ENCODE data around the gene INTS2. TPM values are rescaled to one million over a fixed set of nuclear protein-coding genes. Genes with fewer than 3 reads are reported as not detected.
"Not testable (repeated sequence)": the region's sequence is repeated elsewhere in the genome, so short reads cannot be mapped to it uniquely, and the experiment has no call there.

INTS2 gene
- total RNA-seq, 2 experiments from 2014 or later, result 23.4 to 27.9 TPM

GRCh38 chr17:61869138-61869537 is 58.6 kb downstream of the INTS2 start:
- intact Hi-C loops (cut with DNase I, micrococcal nuclease), result no loop called here
- Mint-ChIP-seq H3K4me3 (no peak overlapping the region), H3K4me1 (peaks cover 7% of the 10 kb centered on the region), H3K9me3 (ENCODE audit: low read depth) (no peaks in the 10 kb centered on the region), H3K27ac (no peak overlapping the region), H3K36me3 (ENCODE audit: low read depth) (peaks cover 21% of the 10 kb centered on the region), H3K27me3 (no peaks in the 10 kb centered on the region)
- ChIA-PET POLR2A (no interaction called here), CTCF (interaction anchor here (0.7 kb wide), 1 partner anchor 18 kb away, joined by 4 read pairs; no protein-coding TSS in a partner anchor)
- no peak for ATAC-seq
- no peak for DNase-seq

GRCh38 chr17:61868074-61868473 is 59.7 kb downstream of the INTS2 start:
- no peaks in the 10 kb centered on the region for H3K27me3 Mint-ChIP-seq
- peaks cover 15% of the 10 kb centered on the region for H3K36me3 Mint-ChIP-seq (ENCODE audit: low read depth)
- peaks cover 9% of the 10 kb centered on the region for H3K4me1 Mint-ChIP-seq
- no peak overlapping the region for H3K4me3 Mint-ChIP-seq
- ATAC-seq, result no peak
- CTCF ChIA-PET, result no interaction called here
- no peak overlapping the region for H3K27ac Mint-ChIP-seq
- no peaks in the 10 kb centered on the region for H3K9me3 Mint-ChIP-seq (ENCODE audit: low read depth)
- POLR2A ChIA-PET, result no interaction called here
- intact Hi-C loops (cut with DNase I, micrococcal nuclease), result no loop called here
- DNase-seq, result no peak

GRCh38 chr17:61867033-61867432 is 60.7 kb downstream of the INTS2 start:
- intact Hi-C loops (cut with DNase I, micrococcal nuclease), result no loop called here

GRCh38 chr17:61863801-61864126 is 64.0 kb downstream of the INTS2 start:
- Mint-ChIP-seq H3K27ac (peak overlapping the region; percentile 91), H3K9me3 (ENCODE audit: low read depth) (no peaks in the 10 kb centered on the region), H3K4me3 (peak overlapping the region; percentile 96), H3K4me1 (peaks cover 26% of the 10 kb centered on the region), H3K27me3 (no peaks in the 10 kb centered on the region), H3K36me3 (ENCODE audit: low read depth) (peaks cover 12% of the 10 kb centered on the region)
- ChIA-PET POLR2A (interaction anchor here (0.6 to 2.2 kb wide), 4 partner anchors 12 to 426 kb away, joined by 3 to 9 read pairs (median 5); no protein-coding TSS in a partner anchor), CTCF (interaction anchor here (0.6 to 2.6 kb wide), 4 partner anchors 13 to 246 kb away, joined by 3 to 12 read pairs (median 5); no protein-coding TSS in a partner anchor)
- DNase-seq (no peak), ATAC-seq (peak; percentile 10)
- intact Hi-C loops (cut with DNase I, micrococcal nuclease), result loop anchor here (1.0 to 2.0 kb wide), 5 partner anchors 63 to 246 kb away; partner anchors contain the start of genes INTS2 (in 2 of the 2) and MED13 (in 1 of the 2)

More at GRCh38 chr17:61867033-61867432, 60.7 kb downstream of the INTS2 start:
- Mint-ChIP-seq H3K36me3 (ENCODE audit: low read depth) (peaks cover 13% of the 10 kb centered on the region), H3K4me3 (no peak overlapping the region), H3K27ac (no peak overlapping the region), H3K9me3 (ENCODE audit: low read depth) (no peaks in the 10 kb centered on the region), H3K27me3 (no peaks in the 10 kb centered on the region), H3K4me1 (peaks cover 16% of the 10 kb centered on the region)
- no peak for ATAC-seq
- no peak for DNase-seq
- ChIA-PET CTCF (interaction anchor here (0.8 kb wide), 1 partner anchor 8 kb away, joined by 3 read pairs; no protein-coding TSS in a partner anchor), POLR2A (no interaction called here)

- Mint-ChIP-seq H3K36me3 (ENCODE audit: low read depth) (peaks cover 12% of the 10 kb centered on the region), H3K4me3 (peak within 1 kb of the TSS; percentile 96), H3K9me3 (ENCODE audit: low read depth) (no peaks in the 10 kb centered on the region), H3K27me3 (no peaks in the 10 kb centered on the region), H3K4me1 (peaks cover 26% of the 10 kb centered on the region), H3K27ac (peak within 1 kb of the TSS; percentile 91)
- ATAC-seq (peak; percentile 97), DNase-seq (peak; percentile 95)
- intact Hi-C loops (cut with DNase I, micrococcal nuclease), result loop anchor here (1.0 to 2.0 kb wide), 5 partner anchors 64 to 246 kb away; partner anchors contain the start of genes INTS2 (in 2 of the 2) and MED13 (in 1 of the 2)
- ChIA-PET POLR2A (interaction anchor here (0.6 to 2.2 kb wide), 7 partner anchors 10 to 1264 kb away, joined by 3 to 9 read pairs (median 3); no protein-coding TSS in a partner anchor), CTCF (interaction anchor here (0.5 to 2.6 kb wide), 8 partner anchors 7 to 718 kb away, joined by 3 to 12 read pairs (median 4); no protein-coding TSS in a partner anchor)
Measured at GRCh38 chr17:61862975-61863800, 64.6 kb downstream of the INTS2 start, which contains the start of gene BRIP1. Gene BRIP1, minus strand, starts transcription at chr17:61863528. Its CDS starts 1,989 bp downstream, at chr17:61861539.

GRCh38 chr17:61862105-61862574 is 65.6 kb downstream of the INTS2 start:
- peaks cover 26% of the 10 kb centered on the region for H3K4me1 Mint-ChIP-seq
- peak overlapping the region; percentile 91 for H3K27ac Mint-ChIP-seq
- ChIA-PET POLR2A (interaction anchor here (0.6 to 2.2 kb wide), 2 partner anchors 87 to 204 kb away, joined by 3 to 6 read pairs; no protein-coding TSS in a partner anchor), CTCF (interaction anchor here (0.5 to 2.6 kb wide), 5 partner anchors 8 to 717 kb away, joined by 3 to 12 read pairs (median 5); no protein-coding TSS in a partner anchor)
- H3K4me3 Mint-ChIP-seq, result peak overlapping the region; percentile 96
- H3K9me3 Mint-ChIP-seq (ENCODE audit: low read depth), result no peaks in the 10 kb centered on the region
- no peaks in the 10 kb centered on the region for H3K27me3 Mint-ChIP-seq
- ATAC-seq (no peak), DNase-seq (no peak)
- intact Hi-C loops (cut with DNase I, micrococcal nuclease), result loop anchor here in 1 of 2 experiments (2.0 kb wide), 2 partner anchors 65 to 203 kb away; partner anchors contain the start of genes INTS2 and MED13
- H3K36me3 Mint-ChIP-seq (ENCODE audit: low read depth), result peaks cover 15% of the 10 kb centered on the region

GRCh38 chr17:61860397-61860796 is 67.4 kb downstream of the INTS2 start:
- intact Hi-C loops (cut with DNase I, micrococcal nuclease); H3K27me3 Mint-ChIP-seq; H3K27ac Mint-ChIP-seq; DNase-seq; ATAC-seq; POLR2A ChIA-PET; H3K9me3 Mint-ChIP-seq (ENCODE audit: low read depth); H3K4me3 Mint-ChIP-seq: not testable (repeated sequence)
- H3K4me1 Mint-ChIP-seq, result peaks cover 26% of the 10 kb centered on the region
- CTCF ChIA-PET, result interaction anchor here (0.6 to 1.0 kb wide), 2 partner anchors 24 to 619 kb away, joined by 3 read pairs; no protein-coding TSS in a partner anchor
- peaks cover 19% of the 10 kb centered on the region for H3K36me3 Mint-ChIP-seq (ENCODE audit: low read depth)

GRCh38 chr17:61856035-61856434 is 71.7 kb downstream of the INTS2 start:
- no peak for ATAC-seq

GRCh38 chr17:61852857-61853256 is 74.9 kb downstream of the INTS2 start:
- no peaks in the 10 kb centered on the region for H3K9me3 Mint-ChIP-seq (ENCODE audit: low read depth)
- DNase-seq (no peak), ATAC-seq (no peak)
- H3K27ac Mint-ChIP-seq, result no peak overlapping the region
- ChIA-PET CTCF (no interaction called here), POLR2A (no interaction called here)
- H3K36me3 Mint-ChIP-seq (ENCODE audit: low read depth), result peaks cover 35% of the 10 kb centered on the region
- no peaks in the 10 kb centered on the region for H3K4me1 Mint-ChIP-seq
- H3K27me3 Mint-ChIP-seq, result no peaks in the 10 kb centered on the region
- intact Hi-C loops (cut with DNase I, micrococcal nuclease), result no loop called here
- H3K4me3 Mint-ChIP-seq, result no peak overlapping the region

More at GRCh38 chr17:61856035-61856434, 71.7 kb downstream of the INTS2 start:
- CTCF ChIA-PET, result no interaction called here
- H3K36me3 Mint-ChIP-seq (ENCODE audit: low read depth), result peaks cover 38% of the 10 kb centered on the region
- H3K4me1 Mint-ChIP-seq, result no peaks in the 10 kb centered on the region
- intact Hi-C loops (cut with DNase I, micrococcal nuclease), result no loop called here
- H3K27me3 Mint-ChIP-seq, result no peaks in the 10 kb centered on the region
- POLR2A ChIA-PET, result interaction anchor here (0.6 kb wide), 1 partner anchor 473 kb away, joined by 4 read pairs; no protein-coding TSS in a partner anchor
- no peak overlapping the region for H3K4me3 Mint-ChIP-seq
- H3K27ac Mint-ChIP-seq, result no peak overlapping the region
- DNase-seq, result no peak
- no peaks in the 10 kb centered on the region for H3K9me3 Mint-ChIP-seq (ENCODE audit: low read depth)

GRCh38 chr17:61849674-61850073 is 78.1 kb downstream of the INTS2 start:
- H3K27me3 Mint-ChIP-seq, result no peaks in the 10 kb centered on the region
- peaks cover 32% of the 10 kb centered on the region for H3K36me3 Mint-ChIP-seq (ENCODE audit: low read depth)
- DNase-seq (no peak), ATAC-seq (no peak)
- H3K9me3 Mint-ChIP-seq (ENCODE audit: low read depth), result no peaks in the 10 kb centered on the region
- intact Hi-C loops (cut with DNase I, micrococcal nuclease), result no loop called here
- no peaks in the 10 kb centered on the region for H3K4me1 Mint-ChIP-seq
- ChIA-PET CTCF (interaction anchor here (0.7 to 1.5 kb wide), 3 partner anchors 10 to 629 kb away, joined by 3 to 6 read pairs (median 3); no protein-coding TSS in a partner anchor), POLR2A (no interaction called here)
- H3K27ac Mint-ChIP-seq, result no peak overlapping the region
- H3K4me3 Mint-ChIP-seq, result no peak overlapping the region

- no peaks in the 10 kb centered on the region for H3K9me3 Mint-ChIP-seq (ENCODE audit: low read depth)
- ChIA-PET CTCF (interaction anchor here (0.9 to 1.5 kb wide), 2 partner anchors 9 to 14 kb away, joined by 3 read pairs; no protein-coding TSS in a partner anchor), POLR2A (no interaction called here)
- intact Hi-C loops (cut with DNase I, micrococcal nuclease), result no loop called here
- no peak for ATAC-seq
- H3K27ac Mint-ChIP-seq, result no peak overlapping the region
- no peak overlapping the region for H3K4me3 Mint-ChIP-seq
- H3K4me1 Mint-ChIP-seq, result no peaks in the 10 kb centered on the region
- H3K27me3 Mint-ChIP-seq, result no peaks in the 10 kb centered on the region
- H3K36me3 Mint-ChIP-seq (ENCODE audit: low read depth), result peaks cover 30% of the 10 kb centered on the region
- no peak for DNase-seq
Measured at GRCh38 chr17:61848896-61849295, 78.9 kb downstream of the INTS2 start.
